Measurements from ENCODE around the gene TNFSF9. TPM values are rescaled to one million over a fixed set of nuclear protein-coding genes. Genes with fewer than 3 reads are reported as not detected.

Gene TNFSF9
- total RNA-seq, 2 donors from 2014 or later = 0.68 to 3.9 TPM

GRCh38 chr19:6568010-6568526 lies 37.2 kb downstream of the TNFSF9 start:
- H3K4me1 ChIP-seq (ENCODE audit: control insufficient read depth, insufficient read depth, low read length) = no peaks in the 10 kb centered on the region
- WGBS, 2 experiments (ENCODE audit: insufficient coverage in 1 of 2, insufficient read length in 1 of 2) = 71 to 78% methylated on average over 5 to 8 of the region's 8 CpGs
- peaks cover 54% of the 10 kb centered on the region for H3K9me3 Mint-ChIP-seq
- H3K27me3 ChIP-seq (ENCODE audit: control insufficient read depth, insufficient read depth, low read length, poor library complexity, severe bottlenecking) = no peaks in the 10 kb centered on the region
- no peak overlapping the region for H3K4me3 ChIP-seq (ENCODE audit: low read length)
- H3K9ac ChIP-seq (ENCODE audit: extremely low read depth, low read length, poor library complexity, severe bottlenecking) = no peak overlapping the region
- H3K36me3 ChIP-seq (ENCODE audit: control insufficient read depth, insufficient read depth, low read length) = no peaks in the 10 kb centered on the region
- H3K27ac ChIP-seq (ENCODE audit: low read depth, low read length) = no peak overlapping the region
- H3K9me3 ChIP-seq (ENCODE audit: control insufficient read depth, low read length) = peaks cover 68% of the 10 kb centered on the region
- H3K4me1 Mint-ChIP-seq = no peaks in the 10 kb centered on the region
- H3K4me3 Mint-ChIP-seq = no peak overlapping the region
- TF ChIP-seq, protein P1, sequence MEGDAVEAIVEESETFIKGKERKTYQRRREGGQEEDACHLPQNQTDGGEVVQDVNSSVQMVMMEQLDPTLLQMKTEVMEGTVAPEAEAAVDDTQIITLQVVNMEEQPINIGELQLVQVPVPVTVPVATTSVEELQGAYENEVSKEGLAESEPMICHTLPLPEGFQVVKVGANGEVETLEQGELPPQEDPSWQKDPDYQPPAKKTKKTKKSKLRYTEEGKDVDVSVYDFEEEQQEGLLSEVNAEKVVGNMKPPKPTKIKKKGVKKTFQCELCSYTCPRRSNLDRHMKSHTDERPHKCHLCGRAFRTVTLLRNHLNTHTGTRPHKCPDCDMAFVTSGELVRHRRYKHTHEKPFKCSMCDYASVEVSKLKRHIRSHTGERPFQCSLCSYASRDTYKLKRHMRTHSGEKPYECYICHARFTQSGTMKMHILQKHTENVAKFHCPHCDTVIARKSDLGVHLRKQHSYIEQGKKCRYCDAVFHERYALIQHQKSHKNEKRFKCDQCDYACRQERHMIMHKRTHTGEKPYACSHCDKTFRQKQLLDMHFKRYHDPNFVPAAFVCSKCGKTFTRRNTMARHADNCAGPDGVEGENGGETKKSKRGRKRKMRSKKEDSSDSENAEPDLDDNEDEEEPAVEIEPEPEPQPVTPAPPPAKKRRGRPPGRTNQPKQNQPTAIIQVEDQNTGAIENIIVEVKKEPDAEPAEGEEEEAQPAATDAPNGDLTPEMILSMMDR (conservative IDR thresholded peaks at IDR 0.05) = no peak
- H3K27me3 Mint-ChIP-seq (ENCODE audit: insufficient read depth) = peaks cover 33% of the 10 kb centered on the region
- H3K27ac Mint-ChIP-seq = no peak overlapping the region
- no peak for DNase-seq
- no peaks in the 10 kb centered on the region for H3K36me3 Mint-ChIP-seq (ENCODE audit: low read depth)

GRCh38 chr19:6568816-6569215 lies 38.0 kb downstream of the TNFSF9 start:
- H3K9me3 Mint-ChIP-seq = peaks cover 48% of the 10 kb centered on the region
- H3K27me3 Mint-ChIP-seq (ENCODE audit: insufficient read depth) = peaks cover 28% of the 10 kb centered on the region
- H3K4me1 Mint-ChIP-seq = no peaks in the 10 kb centered on the region
- no peak overlapping the region for H3K9ac ChIP-seq (ENCODE audit: extremely low read depth, low read length, poor library complexity, severe bottlenecking)
- no peaks in the 10 kb centered on the region for H3K36me3 ChIP-seq (ENCODE audit: control insufficient read depth, insufficient read depth, low read length)
- H3K4me3 Mint-ChIP-seq = no peak overlapping the region
- no peaks in the 10 kb centered on the region for H3K27me3 ChIP-seq (ENCODE audit: control insufficient read depth, insufficient read depth, low read length, poor library complexity, severe bottlenecking)
- no peak overlapping the region for H3K27ac ChIP-seq (ENCODE audit: low read depth, low read length)
- no peak overlapping the region for H3K27ac Mint-ChIP-seq
- DNase-seq = no peak
- 65 to 77% methylated on average over 3 of the region's 3 CpGs for WGBS, 2 experiments (ENCODE audit: insufficient coverage in 1 of 2, insufficient read length in 1 of 2)
- no peaks in the 10 kb centered on the region for H3K4me1 ChIP-seq (ENCODE audit: control insufficient read depth, insufficient read depth, low read length)
- no peak overlapping the region for H3K4me3 ChIP-seq (ENCODE audit: low read length)
- peaks cover 61% of the 10 kb centered on the region for H3K9me3 ChIP-seq (ENCODE audit: control insufficient read depth, low read length)
- H3K36me3 Mint-ChIP-seq (ENCODE audit: low read depth) = no peaks in the 10 kb centered on the region
- TF ChIP-seq, protein P1 (conservative IDR thresholded peaks at IDR 0.05) = no peak

DNA sequence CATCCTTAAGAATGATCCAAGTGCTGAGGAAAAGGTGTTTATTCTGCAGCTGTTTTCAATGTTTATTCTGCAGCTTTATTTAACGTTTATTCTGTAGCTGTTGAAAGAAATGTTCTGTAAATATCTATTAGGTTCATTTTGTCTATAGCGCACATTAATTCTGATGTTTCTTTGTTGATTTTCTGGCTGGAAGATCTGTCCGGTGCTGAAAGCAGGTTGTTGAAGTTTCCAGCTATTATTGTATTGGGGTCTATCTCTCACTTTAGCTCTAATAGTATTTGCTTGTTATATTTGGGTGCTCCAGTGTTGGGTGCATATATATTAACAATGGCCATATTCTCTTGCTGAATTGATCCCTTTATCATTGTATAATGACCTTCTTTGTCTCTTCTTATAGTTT lies 39.9 kb downstream of the TNFSF9 start:
- no peaks in the 10 kb centered on the region for H3K36me3 ChIP-seq (ENCODE audit: control insufficient read depth, insufficient read depth, low read length)
- Mint-ChIP-seq H3K4me3 (no peak overlapping the region), H3K27ac (no peak overlapping the region), H3K4me1 (no peaks in the 10 kb centered on the region), H3K36me3 (ENCODE audit: low read depth) (no peaks in the 10 kb centered on the region), H3K9me3 (peaks cover 32% of the 10 kb centered on the region), H3K27me3 (ENCODE audit: insufficient read depth) (peaks cover 25% of the 10 kb centered on the region)
- DNase-seq = no peak
- no peak overlapping the region for H3K4me3 ChIP-seq (ENCODE audit: low read length)
- 88 to 89% methylated on average over 2 to 3 of the region's 3 CpGs for WGBS, 2 experiments (ENCODE audit: insufficient coverage in 1 of 2, insufficient read length in 1 of 2)
- no peaks in the 10 kb centered on the region for H3K4me1 ChIP-seq (ENCODE audit: control insufficient read depth, insufficient read depth, low read length)
- no peak overlapping the region for H3K27ac ChIP-seq (ENCODE audit: low read depth, low read length)
- TF ChIP-seq, protein P1 (conservative IDR thresholded peaks at IDR 0.05) = no peak
- H3K27me3 ChIP-seq (ENCODE audit: control insufficient read depth, insufficient read depth, low read length, poor library complexity, severe bottlenecking) = no peaks in the 10 kb centered on the region
- H3K9me3 ChIP-seq (ENCODE audit: control insufficient read depth, low read length) = peaks cover 51% of the 10 kb centered on the region
- H3K9ac ChIP-seq (ENCODE audit: extremely low read depth, low read length, poor library complexity, severe bottlenecking) = no peak overlapping the region

Data from endodermal cell (in vitro differentiated cells).